WTC11 (cell line): ENCODE data around the gene SLC47A1.

Source experiments
- ATF2 ChIP-seq: sonication (generic); formaldehyde crosslinking; IDR thresholded peaks from 2 replicates; pipeline ENCODE4 v1.8.1; 2022; ENCODE audit warnings: low read depth, missing genetic modification reagents, borderline replicate concordance
- CREB1 ChIP-seq: sonication (generic); formaldehyde crosslinking; IDR thresholded peaks from 2 replicates; pipeline ENCODE4 v1.8.0; 2023; ENCODE audit warnings: mild to moderate bottlenecking, missing genetic modification reagents
- CTCF ChIP-seq: fragments of 200-600 bp; IDR thresholded peaks from 2 replicates; pipeline ENCODE4 v1.8.0; 2022; ENCODE audit warnings: antibody characterized with exemption
- E2F4 ChIP-seq: sonication (generic); formaldehyde crosslinking; IDR thresholded peaks from 2 replicates; pipeline ENCODE4 v1.8.1; 2022; ENCODE audit warnings: low read depth, mild to moderate bottlenecking, moderate library complexity, missing genetic modification reagents, borderline replicate concordance
- ETV6 ChIP-seq: sonication (generic); formaldehyde crosslinking; IDR thresholded peaks from 2 replicates; pipeline ENCODE4 v1.8.1; 2022; ENCODE audit warnings: mild to moderate bottlenecking, missing genetic modification reagents
- IRF2 ChIP-seq: sonication (generic); formaldehyde crosslinking; IDR thresholded peaks from 2 replicates; pipeline ENCODE4 v1.8.0; 2022; ENCODE audit warnings: low read depth, missing genetic modification reagents, borderline replicate concordance
- MAX ChIP-seq: sonication (generic); formaldehyde crosslinking; IDR thresholded peaks from 2 replicates; pipeline ENCODE4 v1.8.0; 2022; ENCODE audit warnings: mild to moderate bottlenecking, missing genetic modification reagents
- NFYB ChIP-seq: sonication (generic); formaldehyde crosslinking; conservative IDR thresholded peaks from 2 replicates; pipeline ENCODE4 v1.8.0; 2022; ENCODE audit warnings: low read depth, missing genetic modification reagents
- NR2C2 ChIP-seq: sonication (generic); formaldehyde crosslinking; IDR thresholded peaks from 2 replicates; pipeline ENCODE4 v1.8.0; 2022; ENCODE audit warnings: mild to moderate bottlenecking, missing genetic modification reagents
- USF1 ChIP-seq: sonication (generic); formaldehyde crosslinking; IDR thresholded peaks from 2 replicates; pipeline ENCODE4 v1.8.0; 2022; ENCODE audit warnings: mild to moderate bottlenecking, missing genetic modification reagents
- ZNF281 ChIP-seq: sonication (generic); formaldehyde crosslinking; IDR thresholded peaks from 2 replicates; pipeline ENCODE4 v1.8.0; 2023; ENCODE audit warnings: mild to moderate bottlenecking, missing genetic modification reagents
- ZNF512 ChIP-seq: sonication (generic); formaldehyde crosslinking; IDR thresholded peaks from 2 replicates; pipeline ENCODE4 v1.8.1; 2022; ENCODE audit warnings: missing genetic modification reagents, borderline replicate concordance

- TF ChIP-seq CREB1 (CRISPR knock-in tag) (no peak), CTCF (no peak), ETV6 (CRISPR knock-in tag) (peak; percentile 26), E2F4 (CRISPR knock-in tag) (no peak), NFYB (CRISPR knock-in tag) (no peak), ZNF512 (CRISPR knock-in tag) (no peak), ATF2 (CRISPR knock-in tag) (no peak), MAX (CRISPR knock-in tag) (peak; percentile 83), ZNF281 (no peak), IRF2 (no peak), USF1 (CRISPR knock-in tag) (peak; percentile 54), NR2C2 (CRISPR knock-in tag) (no peak)
Measured at GRCh38 chr17:19507775-19508576, 25.7 kb upstream of the SLC47A1 start.
